Neural cell (in vitro differentiated cells): ENCODE results near the gene HMGXB4.

Source experiments
- CTCF ChIP-seq: fragments of 450-650 bp; IDR thresholded peaks from 2 replicates; pipeline ENCODE4 v1.5.1; 2014; ENCODE audit warnings: antibody characterized with exemption, mild to moderate bottlenecking, moderate library complexity; ENCODE audit not compliant: poor library complexity, severe bottlenecking
- EZH2 ChIP-seq: fragments of 200-600, 300-800 bp; shearing (Covaris generic), sonication (generic); IDR thresholded peaks from 2 replicates; pipeline ENCODE4 v1.6.1; 2014; ENCODE audit warnings: antibody characterized with exemption, low read length, borderline replicate concordance, mild to moderate bottlenecking; ENCODE audit not compliant: insufficient read depth, poor library complexity, severe bottlenecking
- TF ChIP-seq, protein P1 (sequence below): IDR thresholded peaks from 2 replicates; pipeline ENCODE4 v1.6.1; 2012; ENCODE audit warnings: borderline replicate concordance

DNA sequence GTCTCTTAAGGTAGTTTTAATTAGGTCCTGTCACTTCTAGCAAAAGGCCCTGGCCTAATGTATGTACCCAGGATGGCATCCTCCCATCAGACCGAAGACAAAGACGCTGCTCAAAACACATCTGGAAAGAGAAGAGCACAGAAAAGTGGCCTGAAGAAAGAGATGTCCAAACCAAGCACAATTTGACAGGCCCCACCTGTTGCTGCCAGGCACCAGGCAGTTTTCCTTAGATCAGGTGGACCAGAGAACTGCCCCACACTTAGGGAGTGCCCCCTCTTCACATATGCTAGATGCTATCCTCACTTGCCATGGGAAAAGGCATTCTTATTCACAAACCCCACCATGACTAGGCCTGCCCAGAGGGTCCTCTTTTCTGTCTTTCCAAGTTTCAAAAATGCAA is 3.3 kb upstream of the HMGXB4 start:
- TF ChIP-seq CTCF (no peak), EZH2 (no peak)
- TF ChIP-seq, protein P1, sequence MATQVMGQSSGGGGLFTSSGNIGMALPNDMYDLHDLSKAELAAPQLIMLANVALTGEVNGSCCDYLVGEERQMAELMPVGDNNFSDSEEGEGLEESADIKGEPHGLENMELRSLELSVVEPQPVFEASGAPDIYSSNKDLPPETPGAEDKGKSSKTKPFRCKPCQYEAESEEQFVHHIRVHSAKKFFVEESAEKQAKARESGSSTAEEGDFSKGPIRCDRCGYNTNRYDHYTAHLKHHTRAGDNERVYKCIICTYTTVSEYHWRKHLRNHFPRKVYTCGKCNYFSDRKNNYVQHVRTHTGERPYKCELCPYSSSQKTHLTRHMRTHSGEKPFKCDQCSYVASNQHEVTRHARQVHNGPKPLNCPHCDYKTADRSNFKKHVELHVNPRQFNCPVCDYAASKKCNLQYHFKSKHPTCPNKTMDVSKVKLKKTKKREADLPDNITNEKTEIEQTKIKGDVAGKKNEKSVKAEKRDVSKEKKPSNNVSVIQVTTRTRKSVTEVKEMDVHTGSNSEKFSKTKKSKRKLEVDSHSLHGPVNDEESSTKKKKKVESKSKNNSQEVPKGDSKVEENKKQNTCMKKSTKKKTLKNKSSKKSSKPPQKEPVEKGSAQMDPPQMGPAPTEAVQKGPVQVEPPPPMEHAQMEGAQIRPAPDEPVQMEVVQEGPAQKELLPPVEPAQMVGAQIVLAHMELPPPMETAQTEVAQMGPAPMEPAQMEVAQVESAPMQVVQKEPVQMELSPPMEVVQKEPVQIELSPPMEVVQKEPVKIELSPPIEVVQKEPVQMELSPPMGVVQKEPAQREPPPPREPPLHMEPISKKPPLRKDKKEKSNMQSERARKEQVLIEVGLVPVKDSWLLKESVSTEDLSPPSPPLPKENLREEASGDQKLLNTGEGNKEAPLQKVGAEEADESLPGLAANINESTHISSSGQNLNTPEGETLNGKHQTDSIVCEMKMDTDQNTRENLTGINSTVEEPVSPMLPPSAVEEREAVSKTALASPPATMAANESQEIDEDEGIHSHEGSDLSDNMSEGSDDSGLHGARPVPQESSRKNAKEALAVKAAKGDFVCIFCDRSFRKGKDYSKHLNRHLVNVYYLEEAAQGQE = no peak
